ENCODE measurements around the gene ERC2. TPM values are rescaled to one million over a fixed set of nuclear protein-coding genes. Genes with fewer than 3 reads are reported as not detected.

ERC2 gene
- total and polyA plus RNA-seq, 2 of the 8 experiments (the other 6 are each of a cell fraction or from before 2014, with no cell fraction given), result 16.4 to 22.8 TPM

DNA sequence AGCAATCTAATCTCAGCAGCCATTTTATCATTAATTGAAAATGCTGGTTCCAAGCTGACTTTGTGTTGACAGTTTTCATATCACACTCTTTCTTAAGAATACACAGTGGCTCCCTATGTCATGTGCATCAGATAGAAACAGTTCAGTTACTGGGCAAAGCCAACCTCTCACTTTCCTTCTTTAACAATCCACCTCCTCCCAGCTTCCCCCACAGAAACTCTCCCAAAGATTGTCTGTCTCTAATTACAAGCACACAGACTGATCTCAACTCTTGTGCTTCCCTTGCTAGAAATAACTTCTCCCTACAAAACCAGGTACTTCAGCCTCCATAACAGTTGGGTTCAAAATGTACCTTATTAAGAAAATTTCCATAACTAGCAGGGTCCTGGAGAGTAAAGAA, 752.2 kb downstream of the ERC2 start (continued):
- no peak for TF ChIP-seq RBBP5 (IDR thresholded peaks at IDR 0.05; ENCODE audit: borderline replicate concordance, low read depth, low read length)
- no peak for TF ChIP-seq CTBP2 (IDR thresholded peaks at IDR 0.05; ENCODE audit: borderline replicate concordance, insufficient read depth, insufficient read length, low read length)
- no peak for TF ChIP-seq TAF1 (IDR thresholded peaks at IDR 0.05; ENCODE audit: low read depth, low read length)

Measured in H1 (cell line).